NCI-H2029 treated with DMSO at 0.1 percent for 48 hours (cell line): ENCODE results near the gene CELF5.
"Not testable (repeated sequence)": the region's sequence is repeated elsewhere in the genome, so short reads cannot be mapped to it uniquely, and the experiment has no call there.

Experiments used
- DNase-seq: peaks from one replicate; lab custom pipeline; 2025; lab: John Stamatoyannopoulos, UW

Gene CELF5

GRCh38 chr19:3190470-3190770 lies 34.0 kb upstream of the CELF5 start:
- DNase-seq = no peak

- no peak for DNase-seq
These were observed 33.3 kb upstream of the CELF5 start for GRCh38 chr19:3190921-3191805.

- not testable (repeated sequence) for DNase-seq
These were observed 32.7 kb upstream of the CELF5 start for GRCh38 chr19:3191806-3192104.

- no peak for DNase-seq
These were observed 32.2 kb upstream of the CELF5 start for GRCh38 chr19:3192228-3192635.

- DNase-seq = no peak
These were observed 31.8 kb upstream of the CELF5 start for GRCh38 chr19:3192684-3193083.

GRCh38 chr19:3193256-3194105 lies 31.0 kb upstream of the CELF5 start:
- DNase-seq = no peak

- DNase-seq = no peak
These were observed 30.1 kb upstream of the CELF5 start for GRCh38 chr19:3194106-3195087.

- no peak for DNase-seq
These were observed 28.2 kb upstream of the CELF5 start for GRCh38 chr19:3196064-3196932.

GRCh38 chr19:3196933-3197205 lies 27.6 kb upstream of the CELF5 start:
- no peak for DNase-seq

GRCh38 chr19:3198901-3199700 lies 25.4 kb upstream of the CELF5 start:
- no peak for DNase-seq

GRCh38 chr19:3201072-3201700 lies 23.3 kb upstream of the CELF5 start:
- DNase-seq = no peak

- no peak for DNase-seq
These were observed 22.6 kb upstream of the CELF5 start for GRCh38 chr19:3201911-3202310.

GRCh38 chr19:3202346-3202745 lies 22.1 kb upstream of the CELF5 start:
- no peak for DNase-seq

- not testable (repeated sequence) for DNase-seq
These were observed 21.6 kb upstream of the CELF5 start for GRCh38 chr19:3202895-3203294.

- DNase-seq = no peak
These were observed 20.4 kb upstream of the CELF5 start for GRCh38 chr19:3203805-3204645.

- no peak for DNase-seq
These were observed 19.7 kb upstream of the CELF5 start for GRCh38 chr19:3204646-3205275.

GRCh38 chr19:3206216-3206953 lies 18.1 kb upstream of the CELF5 start:
- no peak for DNase-seq
